H1 (cell line): ENCODE results near the gene HOXB3. TPM values are rescaled to one million over a fixed set of nuclear protein-coding genes. Genes with fewer than 3 reads are reported as not detected.

Source experiments
- CTCF ChIA-PET: fragments of 300-600 bp; sonication (Branson Sonifier 250); formaldehyde crosslinking; loops from one replicate; lab custom pipeline; 2021; ENCODE audit not compliant: partially characterized antibody; lab: Charles Lee
- POLR2A ChIA-PET: fragments of 300-600 bp; sonication (Branson Sonifier 250); formaldehyde crosslinking; loops from one replicate; lab custom pipeline; 2021; ENCODE audit warnings: inconsistent platforms; ENCODE audit not compliant: partially characterized antibody; lab: Charles Lee
- DNase-seq, 2 experiments: peaks; one replicate each; pipeline versions ENCODE4 v3.0.0 to v3.0.0-alpha.2; 2010 to 2022; ENCODE audit warnings: low spot score in 2 of 2, low read depth in 1 of 2, mixed read lengths in 1 of 2
- FAIRE-seq: peaks from 2 replicates; lab custom pipeline; 2011; peaks lifted over from hg19 to GRCh38; lab: Jason Lieb, UNC
- H2AFZ ChIP-seq: 2 replicates; pipeline ENCODE4 v1.8.1; 2012; ENCODE audit warnings: low read length, inconsistent platforms
- H2AK5ac ChIP-seq: 2 replicates; pipeline ENCODE4 v1.6.1; 2013; ENCODE audit warnings: low read depth, low read length
- H2BK120ac ChIP-seq: replicated peaks from 2 replicates; pipeline ENCODE3; 2013; ENCODE audit warnings: low read depth, low read length, inconsistent platforms
- H2BK12ac ChIP-seq: 2 replicates; pipeline ENCODE4 v1.6.1; 2013; ENCODE audit warnings: low read depth, low read length
- H2BK15ac ChIP-seq: 2 replicates; pipeline ENCODE4 v1.6.1; 2013; ENCODE audit warnings: low read length
- H2BK20ac ChIP-seq: 2 replicates; pipeline ENCODE4 v1.6.1; 2013; ENCODE audit warnings: low read length
- H2BK5ac ChIP-seq: 2 replicates; pipeline ENCODE4 v1.6.1; 2013; ENCODE audit warnings: low read depth, low read length
- H3K14ac ChIP-seq: 2 replicates; pipeline ENCODE4 v1.6.1; 2013; ENCODE audit warnings: inconsistent platforms; ENCODE audit not compliant: insufficient read length
- H3K18ac ChIP-seq: 2 replicates; pipeline ENCODE4 v1.6.1; 2013; ENCODE audit warnings: low read length; ENCODE audit errors: extremely low read depth
- H3K23ac ChIP-seq: 2 replicates; pipeline ENCODE4 v1.6.1; 2013; ENCODE audit warnings: inconsistent platforms; ENCODE audit not compliant: insufficient read length
- H3K23me2 ChIP-seq: 2 replicates; pipeline ENCODE4 v1.6.1; 2013; ENCODE audit warnings: low read depth, low read length
- H3K27ac ChIP-seq: 2 replicates; pipeline ENCODE4 v1.6.1; 2011; ENCODE audit warnings: low read depth, low read length, inconsistent platforms
- H3K27me3 ChIP-seq, 4 experiments: replicated peaks in 1 of 4; 1 replicate in 1 of 4; 2 replicates in 3 of 4; pipeline versions ENCODE4 v1.6.1 to v1.8.1; 2011 to 2013; ENCODE audit warnings: low read length in 3 of 4, mild to moderate bottlenecking in 3 of 4, inconsistent platforms in 2 of 4, mixed read lengths in 2 of 4, moderate library complexity in 1 of 4; ENCODE audit not compliant: control insufficient read depth in 3 of 4, insufficient read depth in 3 of 4; ENCODE audit errors: extremely low read depth in 1 of 4
- H3K36me3 ChIP-seq, 4 experiments: 2 replicates each; pipeline versions ENCODE4 v1.6.1 to v1.8.1; 2011 to 2013; ENCODE audit warnings: mild to moderate bottlenecking in 4 of 4, low read length in 3 of 4, moderate library complexity in 2 of 4, control low read depth in 1 of 4, inconsistent platforms in 1 of 4; ENCODE audit not compliant: insufficient read depth in 4 of 4, control insufficient read depth in 2 of 4
- H3K4ac ChIP-seq: replicated peaks from 2 replicates; pipeline ENCODE3; 2013; ENCODE audit warnings: low read length, low read depth, mixed read lengths, inconsistent platforms; ENCODE audit not compliant: insufficient read length
- H3K4me1 ChIP-seq, 4 experiments: replicated peaks in 1 of 4; 1 replicate in 1 of 4; 2 replicates in 3 of 4; pipeline versions ENCODE4 v1.6.1 to v1.8.1; 2011 to 2013; ENCODE audit warnings: low read length in 3 of 4, inconsistent platforms in 2 of 4, mixed read lengths in 1 of 4; ENCODE audit not compliant: insufficient read depth in 4 of 4, control insufficient read depth in 3 of 4
- H3K4me2 ChIP-seq, 2 experiments: 2 replicates each; pipeline versions ENCODE4 v1.6.1 to v1.8.1; 2011 to 2013; ENCODE audit warnings: low read depth in 2 of 2, low read length in 2 of 2, control low read depth in 1 of 2, inconsistent platforms in 1 of 2, mild to moderate bottlenecking in 1 of 2; ENCODE audit not compliant: insufficient read depth in 1 of 2
- H3K4me3 ChIP-seq, 4 experiments: fragments of 200-600, 300-600 bp in 1 of 4; sonication (generic), shearing (Covaris generic), sonication (Bioruptor Twin) in 1 of 4; 2 replicates each; pipeline versions ENCODE4 v1.5.1 to v1.8.1; 2011 to 2016; ENCODE audit warnings: low read length in 4 of 4, low read depth in 3 of 4, control low read depth in 2 of 4, inconsistent platforms in 2 of 4, mild to moderate bottlenecking in 2 of 4, mixed read lengths in 1 of 4, moderate library complexity in 1 of 4; ENCODE audit not compliant: insufficient read depth in 2 of 4; ENCODE audit errors: extremely low read depth in 1 of 4
- H3K56ac ChIP-seq: replicated peaks from 2 replicates; pipeline ENCODE3; 2013; ENCODE audit warnings: low read depth, mild to moderate bottlenecking, mixed read lengths, low read length, inconsistent platforms; ENCODE audit not compliant: insufficient read length
- H3K79me1 ChIP-seq: 2 replicates; pipeline ENCODE4 v1.6.1; 2013; ENCODE audit warnings: low read depth, low read length, control low read depth
- H3K79me2 ChIP-seq, 2 experiments: 2 replicates each; pipeline versions ENCODE4 v1.6.1 to v1.8.1; 2012 to 2013; ENCODE audit warnings: low read length in 2 of 2, mild to moderate bottlenecking in 2 of 2, inconsistent platforms in 1 of 2; ENCODE audit not compliant: insufficient read depth in 2 of 2, control insufficient read depth in 1 of 2
- H3K9ac ChIP-seq, 4 experiments: replicated peaks in 1 of 4; 1 replicate in 1 of 4; 2 replicates in 3 of 4; pipeline versions ENCODE4 v1.6.1 to v1.8.1; 2011 to 2013; ENCODE audit warnings: low read depth in 3 of 4, low read length in 3 of 4, control low read depth in 2 of 4, mild to moderate bottlenecking in 2 of 4, moderate library complexity in 2 of 4, inconsistent platforms in 1 of 4; ENCODE audit errors: extremely low read depth in 1 of 4
- H3K9me3 ChIP-seq, 2 experiments: 2 replicates each; pipeline versions ENCODE4 v1.6.1 to v1.8.1; 2012 to 2013; ENCODE audit warnings: mild to moderate bottlenecking in 2 of 2, moderate library complexity in 2 of 2, control low read depth in 1 of 2, inconsistent platforms in 1 of 2, low read depth in 1 of 2, low read length in 1 of 2, mixed read lengths in 1 of 2; ENCODE audit not compliant: insufficient read depth in 2 of 2
- H4K20me1 ChIP-seq, 2 experiments: replicated peaks in 1 of 2; 2 replicates each; pipeline versions ENCODE3 to v1.8.1; 2011 to 2013; ENCODE audit warnings: inconsistent platforms in 2 of 2, low read length in 2 of 2, mild to moderate bottlenecking in 1 of 2; ENCODE audit not compliant: insufficient read depth in 2 of 2, control insufficient read depth in 1 of 2
- H4K5ac ChIP-seq: 2 replicates; pipeline ENCODE4 v1.6.1; 2013; ENCODE audit warnings: low read length, low read depth, mixed read lengths, inconsistent platforms; ENCODE audit not compliant: insufficient read length
- H4K8ac ChIP-seq: 2 replicates; pipeline ENCODE4 v1.8.0; 2013; ENCODE audit warnings: mild to moderate bottlenecking, moderate library complexity, low read length, inconsistent platforms; ENCODE audit not compliant: insufficient read depth; ENCODE audit errors: extremely low read depth
- H4K91ac ChIP-seq: replicated peaks from 2 replicates; pipeline ENCODE3; 2013; ENCODE audit warnings: low read length, mixed read lengths, inconsistent platforms; ENCODE audit not compliant: insufficient read length
- BACH1 ChIP-seq: IDR thresholded peaks from 2 replicates; pipeline ENCODE4 v1.6.1; 2012; ENCODE audit warnings: low read length, improper control_type of control experiment
- BRCA1 ChIP-seq: IDR thresholded peaks from 2 replicates; pipeline ENCODE4 v1.6.1; 2012; ENCODE audit warnings: low read depth, low read length, improper control_type of control experiment
- EZH2 ChIP-seq: fragments of 200-600 bp; sonication (generic); IDR thresholded peaks from 2 replicates; pipeline ENCODE4 v1.7.1; 2012; ENCODE audit warnings: low read depth, mild to moderate bottlenecking, moderate library complexity, low read length, inconsistent platforms; ENCODE audit not compliant: severe bottlenecking
- HDAC2 ChIP-seq, 2 experiments: fragments of 300-600 bp in 1 of 2; sonication (generic) in 1 of 2; IDR thresholded peaks; 2 replicates each; pipeline ENCODE4 v1.6.1; 2011 to 2012; ENCODE audit warnings: low read depth in 2 of 2, low read length in 2 of 2, mild to moderate bottlenecking in 2 of 2, moderate library complexity in 2 of 2, borderline replicate concordance in 1 of 2, inconsistent platforms in 1 of 2
- KDM1A ChIP-seq: fragments of 200-600, 300-600 bp; sonication (generic); IDR thresholded peaks from 2 replicates; pipeline ENCODE4 v1.7.1; 2016; ENCODE audit warnings: mild to moderate bottlenecking, low read length, borderline replicate concordance
- NANOG ChIP-seq: IDR thresholded peaks from 2 replicates; pipeline ENCODE4 v1.6.1; 2011; ENCODE audit warnings: low read length, low read depth, mild to moderate bottlenecking, inconsistent platforms; ENCODE audit not compliant: insufficient read depth, poor library complexity, severe bottlenecking
- RAD21 ChIP-seq, 2 experiments: IDR thresholded peaks in 1 of 2; conservative IDR thresholded peaks in 1 of 2; 2 replicates each; pipeline ENCODE4 v1.6.1; 2011; ENCODE audit warnings: low read depth in 2 of 2, low read length in 2 of 2, improper control_type of control experiment in 1 of 2, inconsistent platforms in 1 of 2, mild to moderate bottlenecking in 1 of 2, moderate library complexity in 1 of 2
- RBBP5 ChIP-seq: IDR thresholded peaks from 2 replicates; pipeline ENCODE4 v1.7.1; 2012; ENCODE audit warnings: low read depth, mild to moderate bottlenecking, inconsistent platforms, low read length, moderate library complexity, borderline replicate concordance
- SIRT6 ChIP-seq: IDR thresholded peaks from one replicate; pipeline ENCODE4 v1.7.1; 2012; ENCODE audit warnings: low read length, inconsistent platforms
- SP2 ChIP-seq: IDR thresholded peaks from 2 replicates; pipeline ENCODE4 v1.6.1; 2012; ENCODE audit warnings: mild to moderate bottlenecking, low read length, inconsistent platforms
- WGBS, 2 experiments: shearing (Covaris generic) in 1 of 2; methylation state at CpG; one replicate each; pipeline versions ENCODE4 v1.1.6 to v1.1.7; 2013 to 2015; ENCODE audit warnings: low lambda C conversion rate in 2 of 2, mixed read lengths in 2 of 2, inconsistent platforms in 1 of 2, low coverage in 1 of 2, missing lambda C conversion rate in 1 of 2; ENCODE audit not compliant: insufficient replicate concordance in 2 of 2, insufficient coverage in 1 of 2, insufficient read length in 1 of 2; ENCODE audit errors: extremely low coverage in 1 of 2, missing lambda C conversion rate in 1 of 2; 5-methylcytosine and 5-hydroxymethylcytosine counted together
- polyA plus RNA-seq, 7 experiments: library from polyadenylated mRNA; depleted of rRNA in 3 of 7; stranded (reverse) in 5 of 7; unstranded in 2 of 7; fragments of >200 nt in 5 of 7; fragments of 200-250 nt in 2 of 7; gene quantifications; 1 replicate in 5 of 7; 2 replicates in 1 of 7; 4 replicates in 1 of 7; pipeline versions ENCODE4 v1.2.1 to v1.2.3, GENCODE V29; 2011 to 2013; ENCODE audit warnings: missing spikeins in 2 of 7, mixed read lengths in 2 of 7
- total RNA-seq: library from RNA; stranded (reverse); fragmentation: NEBNext Ultra II Directional; extraction: Animal tissue kit (Norgen Biotek cat#: 25700); gene quantifications from 2 replicates; pipeline ENCODE4 v1.2.1, GENCODE V29; 2021
- TF ChIP-seq, protein P1 (sequence below), 3 experiments: IDR thresholded peaks; 1 replicate in 2 of 3; 2 replicates in 1 of 3; pipeline versions ENCODE4 v1.5.1 to v1.6.1; 2011; ENCODE audit warnings: low read length in 3 of 3, mild to moderate bottlenecking in 3 of 3, inconsistent platforms in 2 of 3, low read depth in 1 of 3, moderate library complexity in 1 of 3; ENCODE audit not compliant: insufficient read depth in 1 of 3; ENCODE audit errors: control extremely low read depth in 1 of 3

Gene HOXB3
- total and polyA plus RNA-seq, 2 of the 8 experiments (the other 6 are each of a cell fraction or from before 2014, with no cell fraction given) = not detected

GRCh38 chr17:48514477-48514876, 75.6 kb downstream of the HOXB3 start:
- CTCF ChIA-PET = interaction anchor here (1.0 to 2.2 kb wide), 6 partner anchors 8 to 179 kb away, joined by 3 to 8 read pairs (median 5); no protein-coding TSS in a partner anchor
- H3K27me3 ChIP-seq = peaks cover 0 to 15% (median 10%) of the 10 kb centered on the region in 4 experiments; a peak in 6 of 7 replicates
- no peak overlapping the region for H2BK120ac ChIP-seq
- H3K79me1 ChIP-seq = no peaks in the 10 kb centered on the region
- H4K20me1 ChIP-seq = no peaks in the 10 kb centered on the region
- H3K14ac ChIP-seq = no peak overlapping the region
- no peak overlapping the region for H3K56ac ChIP-seq
- H3K18ac ChIP-seq = no peak overlapping the region
- H3K4ac ChIP-seq = no peak overlapping the region
- H3K4me2 ChIP-seq = no peak overlapping the region
- H3K9ac ChIP-seq = no peak overlapping the region
- FAIRE-seq (no peak), DNase-seq (no peak)
- no peak overlapping the region for H3K27ac ChIP-seq
- no peak overlapping the region for H2AK5ac ChIP-seq
- no peak overlapping the region for H4K5ac ChIP-seq
- no peak overlapping the region for H2BK15ac ChIP-seq
- H3K4me3 ChIP-seq = no peak overlapping the region
- peak overlapping the region; percentile 11; the same call in 1 of the 2 replicates for H2BK12ac ChIP-seq
- no peak overlapping the region for H2BK20ac ChIP-seq
- no peaks in the 10 kb centered on the region for H3K9me3 ChIP-seq
- no peak overlapping the region for H3K23ac ChIP-seq
- no peaks in the 10 kb centered on the region; the same call in 1 of the 2 replicates for H3K23me2 ChIP-seq
- POLR2A ChIA-PET = no interaction called here
- H3K36me3 ChIP-seq = no peaks in the 10 kb centered on the region
- 94% methylated on average over 2 of the region's 2 CpGs; no CpG with 5 or more reads in 1 of the 2 experiments for WGBS, 2 experiments
- no peak overlapping the region for H2BK5ac ChIP-seq
- no peak overlapping the region for H4K91ac ChIP-seq
- H3K4me1 ChIP-seq = peaks cover 0 to 3% (median 1%) of the 10 kb centered on the region in 4 experiments; a peak in 5 of 7 replicates
- H4K8ac ChIP-seq = no peak overlapping the region
- no peak overlapping the region for H2AFZ ChIP-seq
- H3K79me2 ChIP-seq = no peaks in the 10 kb centered on the region
- TF ChIP-seq, protein P1, sequence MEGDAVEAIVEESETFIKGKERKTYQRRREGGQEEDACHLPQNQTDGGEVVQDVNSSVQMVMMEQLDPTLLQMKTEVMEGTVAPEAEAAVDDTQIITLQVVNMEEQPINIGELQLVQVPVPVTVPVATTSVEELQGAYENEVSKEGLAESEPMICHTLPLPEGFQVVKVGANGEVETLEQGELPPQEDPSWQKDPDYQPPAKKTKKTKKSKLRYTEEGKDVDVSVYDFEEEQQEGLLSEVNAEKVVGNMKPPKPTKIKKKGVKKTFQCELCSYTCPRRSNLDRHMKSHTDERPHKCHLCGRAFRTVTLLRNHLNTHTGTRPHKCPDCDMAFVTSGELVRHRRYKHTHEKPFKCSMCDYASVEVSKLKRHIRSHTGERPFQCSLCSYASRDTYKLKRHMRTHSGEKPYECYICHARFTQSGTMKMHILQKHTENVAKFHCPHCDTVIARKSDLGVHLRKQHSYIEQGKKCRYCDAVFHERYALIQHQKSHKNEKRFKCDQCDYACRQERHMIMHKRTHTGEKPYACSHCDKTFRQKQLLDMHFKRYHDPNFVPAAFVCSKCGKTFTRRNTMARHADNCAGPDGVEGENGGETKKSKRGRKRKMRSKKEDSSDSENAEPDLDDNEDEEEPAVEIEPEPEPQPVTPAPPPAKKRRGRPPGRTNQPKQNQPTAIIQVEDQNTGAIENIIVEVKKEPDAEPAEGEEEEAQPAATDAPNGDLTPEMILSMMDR (IDR thresholded peaks at IDR 0.05; ENCODE audit: control extremely low read depth in 1 of 3, insufficient read depth in 1 of 3, low read depth in 1 of 3, low read length in 3 of 3) = no peak
- no peak for TF ChIP-seq NANOG
- no peak for TF ChIP-seq SIRT6
- no peak for TF ChIP-seq BRCA1
- TF ChIP-seq RBBP5 = no peak
- no peak for TF ChIP-seq BACH1
- no peak for TF ChIP-seq RAD21 (IDR thresholded peaks at IDR 0.05 in 1 of 2, conservative IDR thresholded peaks at IDR 0.05 in 1 of 2; ENCODE audit: low read depth in 2 of 2, low read length in 2 of 2)
- no peak for TF ChIP-seq EZH2
- no peak for TF ChIP-seq KDM1A
- TF ChIP-seq HDAC2 (IDR thresholded peaks at IDR 0.05; ENCODE audit: borderline replicate concordance in 1 of 2, low read depth in 2 of 2, low read length in 2 of 2) = no peak
- no peak for TF ChIP-seq SP2
